GM18508 (cell line): Measurements from ENCODE around the gene MARVELD3.
"Not testable (repeated sequence)": the region's sequence is repeated elsewhere in the genome, so short reads cannot be mapped to it uniquely, and the experiment has no call there.

Source experiments
- ATAC-seq: cut with Tn5 transposase; IDR thresholded peaks from one replicate; pipeline ENCODE4 v1.9.1; 2021; ENCODE audit warnings: moderate number of reproducible peaks; ENCODE audit not compliant: insufficient read depth, unreplicated experiment

MARVELD3 gene

GRCh38 chr16:71626018-71626857 is at the start of gene MARVELD3:
TSS of gene MARVELD3 (plus strand) at chr16:71626184. CDS start at chr16:71626230, 46 bp downstream.
- ATAC-seq, result no peak

- ATAC-seq, result no peak
These were observed 49.0 kb upstream of the MARVELD3 start, which contains the start of gene TAT for GRCh38 chr16:71576971-71577370. TSS of gene TAT (minus strand) at chr16:71577092. CDS start at chr16:71576415, 677 bp downstream.

- ATAC-seq, result not testable (repeated sequence)
These were observed 43.5 kb upstream of the MARVELD3 start for GRCh38 chr16:71582553-71582848.

GRCh38 chr16:71584543-71585317 is 41.3 kb upstream of the MARVELD3 start:
- no peak for ATAC-seq

- ATAC-seq, result no peak
These were observed 40.7 kb upstream of the MARVELD3 start for GRCh38 chr16:71585318-71585703.

- ATAC-seq, result not testable (repeated sequence)
These were observed 36.6 kb upstream of the MARVELD3 start for GRCh38 chr16:71589334-71589733.

- not testable (repeated sequence) for ATAC-seq
These were observed 35.9 kb upstream of the MARVELD3 start for GRCh38 chr16:71590071-71590470.

GRCh38 chr16:71590584-71590983 is 35.4 kb upstream of the MARVELD3 start:
- no peak for ATAC-seq

GRCh38 chr16:71591917-71592316 is 34.1 kb upstream of the MARVELD3 start:
- ATAC-seq, result no peak

- ATAC-seq, result no peak
These were observed 32.7 kb upstream of the MARVELD3 start for GRCh38 chr16:71593048-71593999.

GRCh38 chr16:71594000-71594646 is 31.9 kb upstream of the MARVELD3 start:
- ATAC-seq, result no peak

GRCh38 chr16:71595340-71595826 is 30.6 kb upstream of the MARVELD3 start:
- not testable (repeated sequence) for ATAC-seq

GRCh38 chr16:71598426-71598825 is 27.6 kb upstream of the MARVELD3 start:
- ATAC-seq, result not testable (repeated sequence)

GRCh38 chr16:71600822-71601221 is 25.2 kb upstream of the MARVELD3 start:
- ATAC-seq, result no peak

- no peak for ATAC-seq
These were observed 16.9 kb upstream of the MARVELD3 start for GRCh38 chr16:71609066-71609465.

GRCh38 chr16:71610447-71610846 is 15.5 kb upstream of the MARVELD3 start:
- ATAC-seq, result no peak

- no peak for ATAC-seq
These were observed 14.8 kb upstream of the MARVELD3 start for GRCh38 chr16:71610936-71611871.

- ATAC-seq, result not testable (repeated sequence)
These were observed 11.0 kb upstream of the MARVELD3 start for GRCh38 chr16:71614956-71615355.

GRCh38 chr16:71618429-71618828 is 7.6 kb upstream of the MARVELD3 start:
- no peak for ATAC-seq
